HG03460 (cell line): ENCODE measurements around the gene CCR8.
"Not testable (repeated sequence)": the region's sequence is repeated elsewhere in the genome, so short reads cannot be mapped to it uniquely, and the experiment has no call there.

Source experiments
- ATAC-seq: cut with Tn5 transposase; IDR thresholded peaks from one replicate; pipeline ENCODE4 v1.9.1; 2021; ENCODE audit not compliant: unreplicated experiment

The CCR8 gene

DNA sequence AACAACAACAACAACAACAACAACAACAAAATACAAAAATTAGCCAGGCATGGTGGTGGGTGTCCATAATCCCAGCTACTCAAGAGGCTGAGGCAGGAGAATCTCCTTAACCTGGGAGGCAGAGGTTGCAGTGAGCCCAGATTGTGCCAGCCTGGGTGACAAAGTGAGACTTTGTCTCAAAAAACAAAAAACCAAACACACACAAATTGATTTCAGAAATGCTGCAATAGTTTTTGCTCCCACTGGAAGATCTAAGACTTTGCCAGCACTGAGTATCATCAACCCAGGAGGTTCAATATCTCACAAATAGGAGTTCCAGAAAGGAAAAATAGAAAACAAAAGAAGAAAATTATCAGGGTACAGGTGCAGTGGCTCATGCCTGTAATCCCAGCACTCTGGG, 16.2 kb upstream of the CCR8 start:
- ATAC-seq, result no peak

DNA sequence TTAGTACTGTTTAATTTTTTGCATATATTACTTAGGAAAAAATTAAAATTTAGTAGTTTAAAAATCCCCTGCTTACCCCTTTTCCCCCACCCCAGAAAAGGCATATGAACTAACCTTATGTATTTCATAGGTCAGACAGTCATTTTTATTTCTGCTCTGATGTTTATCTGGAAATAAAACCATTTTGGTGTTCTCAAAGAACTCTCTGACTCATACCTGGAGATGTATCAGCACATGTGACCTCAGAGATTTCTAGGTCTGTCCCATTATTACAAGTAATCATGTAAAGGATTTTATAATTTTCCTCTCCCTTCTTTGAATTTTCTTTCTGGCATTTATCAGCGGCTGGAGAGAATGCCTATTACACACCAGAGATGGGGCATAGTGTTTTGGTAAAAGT, 14.1 kb upstream of the CCR8 start:
- ATAC-seq, result no peak

DNA sequence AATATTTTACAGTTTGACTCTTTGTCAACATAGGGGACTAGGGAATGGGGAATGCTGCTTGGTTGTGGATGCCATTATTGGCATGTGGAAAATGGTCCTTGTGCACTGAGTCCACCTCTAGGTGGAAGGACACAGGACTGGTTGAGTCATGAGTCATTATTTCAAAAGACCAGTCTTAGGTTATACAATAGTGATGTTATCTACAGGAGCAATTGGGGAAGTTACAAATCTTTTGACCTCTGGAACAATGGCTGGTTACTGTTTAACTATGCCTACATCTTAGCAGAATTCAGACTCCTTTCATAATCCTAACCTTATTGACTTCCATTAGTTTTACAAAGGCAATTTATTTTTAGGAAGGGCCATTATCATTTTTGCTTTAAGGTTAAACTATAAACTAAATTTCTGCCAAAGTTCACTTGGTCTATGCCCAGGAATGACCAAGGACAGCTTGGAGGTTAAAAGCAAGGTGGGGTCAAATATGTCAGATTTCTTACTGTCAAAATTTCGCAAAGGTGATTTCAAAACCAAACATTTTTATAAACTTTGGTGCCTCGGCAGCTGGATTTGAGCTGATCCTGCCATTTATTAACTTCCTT, 11.8 kb upstream of the CCR8 start:
- ATAC-seq, result no peak

DNA sequence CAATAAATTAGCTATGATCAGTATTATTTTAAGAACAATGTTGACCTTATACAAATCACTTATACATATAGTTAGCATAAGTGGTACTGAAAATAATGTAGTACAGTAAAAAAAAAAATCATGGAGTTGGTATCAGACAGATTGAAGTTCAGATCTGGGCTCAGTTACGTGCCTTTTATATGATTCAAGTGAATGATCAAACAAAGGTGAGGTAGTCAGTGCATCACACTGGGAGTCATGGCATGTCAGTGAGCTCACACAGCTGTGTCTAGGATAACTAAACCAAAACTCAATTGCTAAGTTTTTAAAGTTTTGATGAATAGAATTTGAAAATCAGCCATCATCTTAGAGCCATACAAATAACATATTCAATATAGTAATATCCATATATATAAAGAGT, 11.2 kb upstream of the CCR8 start:
- no peak for ATAC-seq

DNA sequence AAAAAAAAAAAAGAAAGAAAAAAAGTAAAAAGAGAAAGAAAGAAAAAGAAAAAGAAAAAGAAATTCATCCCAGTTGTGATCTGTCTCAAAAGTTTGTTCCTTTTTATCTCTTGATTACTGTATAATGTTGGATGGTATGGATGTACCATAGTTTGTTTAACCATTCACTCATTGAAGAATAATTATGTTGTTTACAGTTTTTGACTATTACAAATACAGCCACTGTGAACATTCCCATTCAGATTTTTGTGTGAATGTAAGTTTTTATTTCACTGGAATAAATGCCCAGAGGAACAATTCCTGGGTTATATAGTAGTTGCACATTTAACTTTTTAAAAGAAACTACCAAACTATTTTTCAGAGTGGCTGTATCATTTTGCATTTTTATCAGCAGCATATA, 10.3 kb upstream of the CCR8 start:
- no peak for ATAC-seq

DNA sequence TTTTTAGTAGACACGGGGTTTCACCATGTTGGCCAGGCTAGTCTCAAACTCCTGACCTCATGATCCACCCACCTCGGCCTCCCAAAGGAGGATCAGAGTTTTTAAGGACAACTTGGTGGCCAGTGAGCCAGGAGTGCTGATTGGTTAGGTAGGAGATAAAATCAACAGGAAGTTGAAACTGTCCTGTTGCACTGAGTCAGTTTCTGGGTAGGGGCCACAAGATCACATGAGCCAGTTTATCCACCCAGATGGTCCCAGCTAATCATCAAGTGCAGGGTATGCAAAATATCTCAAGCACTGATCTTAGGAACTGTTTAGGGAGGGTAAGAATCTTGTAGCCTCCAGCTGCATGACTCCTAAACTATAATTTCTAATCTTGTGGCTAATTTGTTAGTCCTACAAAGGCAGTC, 7.9 kb upstream of the CCR8 start:
- not testable (repeated sequence) for ATAC-seq

DNA sequence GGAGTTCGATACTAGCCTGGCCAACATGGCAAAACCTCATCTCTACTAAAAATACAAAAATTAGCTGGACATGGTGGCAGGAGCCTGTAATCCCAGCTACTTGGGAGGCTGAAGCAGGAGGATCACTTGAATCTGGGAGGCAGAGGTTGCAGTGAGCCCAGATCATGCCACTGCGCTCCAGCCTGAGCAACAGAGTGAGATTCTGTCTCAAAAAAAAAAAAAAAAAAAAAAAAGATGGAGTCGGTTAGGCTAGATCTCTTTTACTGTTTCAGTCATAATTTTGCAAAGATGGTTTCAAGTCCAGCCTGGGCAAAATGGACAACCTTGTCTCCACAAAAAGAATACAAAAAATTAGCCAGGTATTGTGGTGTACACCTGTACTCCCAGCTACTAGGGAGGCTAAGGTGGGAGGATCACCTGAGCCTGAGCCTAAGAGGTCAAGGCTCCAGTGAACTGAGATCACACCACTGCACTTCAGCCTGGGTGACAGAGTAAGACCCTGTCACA, 7.2 kb upstream of the CCR8 start:
- ATAC-seq, result not testable (repeated sequence)

DNA sequence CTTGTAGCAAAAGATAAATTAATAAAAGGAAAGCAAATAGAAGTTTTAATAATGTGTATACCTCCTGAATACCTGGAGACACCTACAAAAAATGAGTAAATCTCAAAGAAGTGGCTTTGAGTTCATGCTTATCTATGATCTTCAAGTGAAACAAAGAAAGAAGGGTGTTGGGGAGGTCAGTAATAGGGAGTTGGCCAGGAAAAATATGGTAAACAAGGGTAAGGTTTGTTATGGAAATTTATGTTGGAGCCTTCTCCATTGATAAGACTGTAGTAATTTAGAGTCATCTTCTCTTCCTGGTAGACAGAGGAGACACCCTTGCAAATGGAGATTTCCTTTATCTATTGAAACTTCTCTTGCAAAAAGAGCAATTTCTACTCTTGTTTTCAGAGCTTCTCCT, 6.6 kb upstream of the CCR8 start:
- no peak for ATAC-seq

DNA sequence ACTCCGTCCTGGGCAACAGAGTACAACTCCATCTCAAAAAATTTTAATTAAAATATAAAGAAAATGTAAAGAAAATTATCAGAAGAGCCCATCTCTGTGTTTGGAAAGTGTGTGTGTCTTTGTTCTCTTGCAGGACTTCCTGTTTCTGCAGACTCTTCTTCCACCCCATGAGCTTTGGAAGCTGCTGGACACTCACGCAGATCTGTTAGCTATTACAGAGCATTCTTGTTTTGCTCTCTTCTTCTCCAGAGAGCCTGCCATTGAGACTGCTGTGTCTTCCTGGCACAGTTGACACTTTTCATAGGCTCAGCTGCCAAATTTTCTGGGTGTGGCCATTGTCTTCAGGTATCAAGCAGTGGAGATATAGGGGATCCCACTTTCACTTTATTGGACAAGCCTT, 6.0 kb upstream of the CCR8 start:
- no peak for ATAC-seq

DNA sequence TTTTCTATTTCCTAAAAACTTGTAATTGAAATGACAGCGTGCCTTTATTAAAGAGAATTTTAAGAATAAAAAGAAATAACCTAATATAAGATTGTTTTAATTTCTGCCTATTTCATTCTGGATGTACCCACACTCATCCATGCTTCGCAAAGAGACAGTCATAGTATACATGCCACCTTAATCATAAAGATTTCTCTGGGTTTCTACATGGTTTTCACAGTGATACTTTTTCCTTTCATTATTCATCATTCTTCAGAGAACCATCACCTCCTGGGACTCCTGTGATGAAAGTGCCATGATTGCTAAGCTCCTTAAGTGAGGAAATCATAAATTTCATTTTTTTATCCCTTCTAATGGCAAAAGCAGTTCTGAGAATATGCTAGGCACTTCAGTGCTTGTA, 4.3 kb upstream of the CCR8 start:
- ATAC-seq, result no peak

DNA sequence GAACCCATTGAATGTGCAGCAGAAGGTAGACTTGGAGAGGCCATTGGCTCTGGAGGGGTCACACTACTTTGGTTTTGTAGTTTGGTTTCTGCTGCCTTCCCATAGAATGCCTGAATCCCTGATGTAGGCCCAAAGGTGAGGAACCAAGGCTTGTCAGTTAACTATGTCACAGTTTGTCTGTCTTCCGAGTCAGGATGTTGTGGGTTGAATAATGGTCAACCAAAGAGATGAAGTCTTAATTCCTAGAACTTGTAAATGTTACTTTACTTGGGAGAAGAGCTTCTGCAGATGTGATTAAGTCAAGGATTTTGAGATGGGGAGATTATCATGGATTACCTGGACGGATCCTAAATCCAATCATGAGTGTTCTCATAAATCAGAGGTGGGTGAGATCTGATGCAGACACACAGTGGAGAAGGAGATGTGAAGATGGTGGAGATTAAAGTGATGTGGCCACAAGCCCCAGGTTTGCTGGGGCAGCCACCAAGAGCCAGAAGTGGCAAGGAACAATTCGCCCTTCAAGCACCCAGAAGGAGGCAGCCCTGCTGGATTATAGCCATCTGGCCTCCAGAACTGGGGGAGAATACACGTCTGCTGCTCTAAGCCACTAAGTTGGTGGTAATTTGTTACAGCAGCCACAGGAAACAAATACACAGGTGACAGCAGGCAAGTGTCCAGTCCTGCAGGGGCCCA, 2.3 kb upstream of the CCR8 start:
- ATAC-seq, result peak; percentile 19

DNA sequence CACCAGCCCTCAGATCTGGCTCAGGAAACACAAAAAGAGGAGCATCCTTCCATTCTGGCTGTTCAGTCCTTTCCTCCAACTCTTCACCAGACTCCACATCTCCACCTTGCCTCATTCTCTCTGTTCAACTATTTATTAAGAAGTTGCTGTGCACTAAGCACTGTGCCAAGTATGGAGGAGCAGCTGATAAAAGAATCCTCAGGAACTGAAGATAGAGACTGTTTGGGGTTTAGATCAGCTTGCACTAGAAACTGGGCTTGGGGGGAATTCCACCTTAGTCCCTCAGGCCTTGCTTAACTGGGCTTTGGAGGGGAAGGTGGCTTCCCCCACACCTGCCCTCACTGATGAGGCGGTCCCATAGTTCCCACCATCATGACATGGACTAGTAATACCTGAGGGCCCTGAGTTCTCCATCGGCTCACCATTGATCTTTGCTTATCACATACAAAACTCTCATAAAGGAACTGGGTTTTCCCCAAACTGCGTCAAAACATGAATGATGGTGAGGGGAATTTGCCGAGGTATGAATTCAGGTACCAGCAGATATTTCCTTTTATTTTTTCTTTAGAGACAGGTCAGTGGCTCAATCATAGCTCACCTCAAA, 1.7 kb upstream of the CCR8 start:
- ATAC-seq, result peak; percentile 62

DNA sequence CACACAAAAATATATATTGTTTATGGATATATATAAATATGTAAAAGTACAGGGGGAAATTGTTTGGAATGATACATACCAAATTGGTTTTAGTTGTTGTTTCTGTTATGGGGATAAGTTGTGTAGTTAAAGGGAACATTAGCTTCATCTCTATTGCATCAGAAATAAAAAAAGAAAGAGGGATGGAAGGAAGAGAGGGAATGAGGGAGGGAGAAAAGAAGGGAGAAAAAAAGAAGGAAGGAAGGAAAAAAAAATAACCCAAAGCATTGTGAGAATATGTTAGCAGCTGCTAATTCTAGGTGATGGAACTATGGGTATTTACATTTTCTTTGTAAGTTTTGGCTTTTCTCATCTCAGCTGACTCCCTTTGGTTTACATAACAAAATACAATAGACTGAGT, 1.3 kb downstream of the CCR8 start:
- no peak for ATAC-seq

DNA sequence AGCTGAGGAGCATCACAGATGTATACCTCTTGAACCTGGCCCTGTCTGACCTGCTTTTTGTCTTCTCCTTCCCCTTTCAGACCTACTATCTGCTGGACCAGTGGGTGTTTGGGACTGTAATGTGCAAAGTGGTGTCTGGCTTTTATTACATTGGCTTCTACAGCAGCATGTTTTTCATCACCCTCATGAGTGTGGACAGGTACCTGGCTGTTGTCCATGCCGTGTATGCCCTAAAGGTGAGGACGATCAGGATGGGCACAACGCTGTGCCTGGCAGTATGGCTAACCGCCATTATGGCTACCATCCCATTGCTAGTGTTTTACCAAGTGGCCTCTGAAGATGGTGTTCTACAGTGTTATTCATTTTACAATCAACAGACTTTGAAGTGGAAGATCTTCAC, 3.0 kb downstream of the CCR8 start:
- ATAC-seq, result no peak

DNA sequence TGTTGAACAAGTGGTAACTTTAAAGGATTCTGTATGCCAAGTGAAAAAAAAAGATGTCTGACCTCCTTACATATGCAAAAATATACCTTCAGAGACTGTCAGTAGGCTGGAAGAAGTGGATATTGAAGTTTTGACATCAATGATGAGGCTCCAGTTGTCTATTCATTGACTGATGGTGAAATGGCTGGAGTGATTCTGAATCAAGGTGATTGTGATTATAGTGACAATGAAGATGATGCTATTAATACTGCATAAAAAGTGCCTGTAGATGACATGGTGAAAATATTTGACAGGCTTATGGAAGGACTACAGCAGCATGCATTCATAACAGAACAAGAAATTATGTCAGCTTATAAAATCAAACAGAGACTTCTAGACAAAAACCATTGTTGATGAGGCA, 4.1 kb downstream of the CCR8 start:
- ATAC-seq, result no peak

DNA sequence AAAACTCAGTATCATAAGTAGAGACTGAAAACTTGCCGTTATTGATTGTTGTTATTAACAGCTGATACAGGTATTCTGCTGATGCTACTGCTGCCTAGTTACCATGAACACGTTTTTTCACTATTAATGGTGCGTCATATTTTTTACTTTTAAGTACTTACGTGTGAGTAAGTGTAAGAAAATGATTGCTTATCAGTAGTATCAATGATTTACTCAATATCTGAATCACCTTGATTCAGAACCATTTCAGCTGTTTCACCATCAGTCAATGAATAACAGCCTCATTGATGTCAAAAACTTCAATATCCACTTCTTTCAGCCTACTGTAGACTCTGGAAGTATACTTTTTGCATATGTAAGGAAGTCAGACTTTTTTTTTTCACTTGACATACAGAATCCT, 4.7 kb downstream of the CCR8 start:
- ATAC-seq, result no peak

DNA sequence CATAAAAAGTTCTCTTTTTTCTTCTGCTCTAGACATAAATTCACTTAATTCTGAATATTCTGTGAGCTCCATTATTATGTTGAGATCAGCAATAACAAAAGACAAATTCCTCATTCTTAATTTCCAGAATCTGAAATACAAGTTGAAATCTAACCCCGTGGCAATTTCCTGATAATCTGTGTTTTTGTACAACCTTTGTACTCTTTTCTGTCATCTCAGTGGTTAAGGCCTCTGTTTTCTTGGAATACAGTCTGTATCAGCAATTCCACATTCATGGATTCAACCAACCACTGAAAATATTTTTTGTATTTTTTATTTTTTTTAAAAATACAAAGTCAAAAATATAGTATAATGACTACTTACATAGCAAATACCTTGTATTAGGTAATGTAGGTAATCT, 8.7 kb downstream of the CCR8 start:
- ATAC-seq, result no peak

DNA sequence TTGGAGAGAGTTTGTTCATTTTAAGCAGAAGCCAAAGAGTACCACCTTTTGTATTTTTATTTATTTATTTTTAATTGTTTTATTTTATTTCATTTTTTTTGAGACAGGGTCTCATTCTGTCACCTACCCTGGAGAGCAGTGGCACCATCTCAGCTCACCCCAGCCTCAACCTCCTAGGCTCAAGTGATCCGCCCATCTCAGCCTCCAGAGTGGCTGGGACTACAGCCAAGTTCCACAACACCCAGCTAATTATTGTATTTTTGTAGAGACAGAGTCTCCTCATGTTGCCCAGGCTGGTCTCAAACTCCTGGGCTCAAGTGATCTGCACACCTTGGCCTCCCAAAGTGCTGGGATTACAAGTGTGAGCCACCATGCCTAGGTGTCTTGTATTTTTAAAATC, 9.6 kb downstream of the CCR8 start:
- no peak for ATAC-seq

DNA sequence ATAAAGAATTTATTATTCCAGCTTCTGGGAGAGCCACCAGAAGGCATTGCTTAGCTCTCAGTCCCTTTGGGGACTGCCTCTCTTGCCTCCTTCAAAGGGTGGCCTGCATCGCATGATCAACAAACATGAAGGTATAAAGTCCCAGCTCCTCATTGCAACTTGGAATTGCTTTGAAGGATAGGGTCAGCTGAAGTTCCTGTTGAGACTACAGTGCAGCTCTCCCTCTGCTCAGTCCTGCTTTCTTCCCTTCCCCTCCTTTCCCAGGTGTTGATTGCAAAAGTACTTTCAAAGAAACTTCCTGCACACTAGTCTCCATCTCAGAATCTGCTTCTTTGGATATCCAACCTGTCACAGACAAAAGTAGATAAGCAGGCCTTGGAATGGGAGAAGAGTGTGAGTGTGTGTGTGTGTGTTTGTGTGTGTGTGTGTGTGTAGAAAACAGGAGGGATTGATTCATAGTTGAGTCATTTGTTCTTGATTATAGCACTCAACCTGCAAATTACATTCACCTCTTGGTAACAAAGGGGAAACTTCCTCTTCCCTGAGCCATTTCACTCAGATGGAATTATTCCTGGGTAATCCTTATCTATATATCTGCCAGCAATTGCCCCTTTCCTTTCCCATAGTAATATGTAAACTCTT, 13.7 kb downstream of the CCR8 start:
- no peak for ATAC-seq

DNA sequence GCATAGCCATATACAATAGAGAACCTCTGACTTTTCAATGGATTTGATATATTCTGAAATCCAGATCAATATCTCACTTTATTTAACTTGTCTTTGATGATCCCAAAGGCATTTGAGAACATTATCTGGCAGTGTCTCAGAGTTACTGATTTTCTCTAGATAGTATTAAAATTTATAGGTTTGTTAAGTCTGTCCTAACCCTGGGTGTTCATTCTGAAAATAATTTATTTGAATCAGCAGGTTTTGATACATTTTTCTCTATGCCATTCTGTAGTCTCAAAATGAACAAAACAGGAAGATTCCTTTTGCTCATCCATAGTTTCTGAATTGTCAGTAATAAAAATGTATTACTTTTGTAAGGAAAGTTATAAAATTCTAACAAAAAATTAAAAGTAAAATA, 14.3 kb downstream of the CCR8 start:
- no peak for ATAC-seq

DNA sequence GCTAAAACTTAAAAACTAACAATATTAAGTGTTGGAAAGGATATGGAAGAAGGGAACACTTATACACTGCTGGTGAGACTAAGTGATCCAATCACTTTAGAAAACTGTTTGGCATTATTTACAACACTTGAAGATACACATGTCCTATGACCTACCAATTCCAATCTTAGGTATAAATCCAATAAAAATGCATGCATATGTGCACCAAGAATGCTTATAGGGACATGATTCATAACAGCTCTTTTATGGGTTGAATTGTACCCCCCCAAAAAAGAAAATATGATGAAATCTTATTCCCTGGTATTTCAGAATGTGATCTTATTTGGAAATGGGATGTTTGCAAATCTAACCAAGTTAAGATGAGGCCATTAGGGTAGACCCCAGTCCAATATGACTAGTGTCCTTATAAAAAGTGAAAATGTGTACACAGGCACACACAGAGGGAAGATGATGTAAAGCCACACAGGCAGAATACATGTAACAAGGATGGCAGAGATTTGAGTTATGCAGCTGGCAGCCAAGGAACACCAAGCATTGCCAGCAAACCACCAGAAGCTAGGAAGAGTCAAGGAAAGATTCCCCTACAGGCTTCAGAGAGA, 15.3 kb downstream of the CCR8 start:
- no peak for ATAC-seq
